ENCODE measurements around the gene ROBO1.

Gene ROBO1

DNA sequence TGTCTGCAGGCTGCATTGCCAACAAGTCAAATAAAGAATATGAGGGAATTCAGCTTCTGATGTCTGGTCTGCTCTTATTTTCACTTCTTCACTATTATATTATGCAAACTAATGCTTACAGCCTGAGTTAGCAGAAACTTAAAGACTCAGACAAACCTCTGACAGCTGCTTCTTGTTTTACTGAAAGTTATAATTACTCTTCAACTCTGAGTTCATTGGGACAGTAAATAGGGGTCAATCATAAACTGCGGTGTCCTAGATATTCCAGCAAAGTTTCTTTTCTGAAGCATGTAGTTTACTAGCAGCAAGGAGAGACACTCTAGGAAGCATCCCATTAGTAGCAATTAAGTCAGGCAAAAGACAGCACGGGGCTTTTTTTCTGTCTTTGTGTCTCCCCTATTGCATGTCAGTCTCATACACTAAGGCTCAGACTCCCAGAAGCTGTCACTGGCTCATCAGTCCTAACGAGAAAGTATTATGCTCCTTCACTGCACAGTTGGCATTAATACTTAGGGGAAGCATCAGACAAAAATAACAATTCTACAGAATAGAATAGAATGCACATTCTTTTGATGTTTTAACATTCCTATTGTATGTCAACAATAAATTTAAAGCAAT lies 1060.8 kb downstream of the ROBO1 start:
- Histone ChIP-seq H3K4me1 (ENCODE audit: low read length) (no peaks in the 10 kb centered on the region), H3F3A (ENCODE audit: insufficient read depth, low read length) (no peaks in the 10 kb centered on the region), H3K4me3 (ENCODE audit: low read length) (no peak overlapping the region), H3K27ac (ENCODE audit: low read length) (no peak overlapping the region), H3K9me3 (replicated peaks; ENCODE audit: insufficient read depth, low read length) (no peaks in the 10 kb centered on the region), H2AFZ (ENCODE audit: low read length) (no peak overlapping the region), H3K4me2 (ENCODE audit: low read depth, low read length) (no peak overlapping the region), H3K79me2 (ENCODE audit: low read length) (no peaks in the 10 kb centered on the region), H3K9ac (ENCODE audit: low read length) (no peak overlapping the region), H3K9me2 (replicated peaks; ENCODE audit: insufficient read depth, low read length) (no peaks in the 10 kb centered on the region), H3K27me3 (replicated peaks; ENCODE audit: insufficient read depth, low read length) (no peaks in the 10 kb centered on the region), H3K36me3 (replicated peaks; ENCODE audit: insufficient read depth, low read length) (no peaks in the 10 kb centered on the region), H4K20me1 (ENCODE audit: insufficient read depth, low read length) (no peaks in the 10 kb centered on the region)
- TF ChIP-seq, protein P1, sequence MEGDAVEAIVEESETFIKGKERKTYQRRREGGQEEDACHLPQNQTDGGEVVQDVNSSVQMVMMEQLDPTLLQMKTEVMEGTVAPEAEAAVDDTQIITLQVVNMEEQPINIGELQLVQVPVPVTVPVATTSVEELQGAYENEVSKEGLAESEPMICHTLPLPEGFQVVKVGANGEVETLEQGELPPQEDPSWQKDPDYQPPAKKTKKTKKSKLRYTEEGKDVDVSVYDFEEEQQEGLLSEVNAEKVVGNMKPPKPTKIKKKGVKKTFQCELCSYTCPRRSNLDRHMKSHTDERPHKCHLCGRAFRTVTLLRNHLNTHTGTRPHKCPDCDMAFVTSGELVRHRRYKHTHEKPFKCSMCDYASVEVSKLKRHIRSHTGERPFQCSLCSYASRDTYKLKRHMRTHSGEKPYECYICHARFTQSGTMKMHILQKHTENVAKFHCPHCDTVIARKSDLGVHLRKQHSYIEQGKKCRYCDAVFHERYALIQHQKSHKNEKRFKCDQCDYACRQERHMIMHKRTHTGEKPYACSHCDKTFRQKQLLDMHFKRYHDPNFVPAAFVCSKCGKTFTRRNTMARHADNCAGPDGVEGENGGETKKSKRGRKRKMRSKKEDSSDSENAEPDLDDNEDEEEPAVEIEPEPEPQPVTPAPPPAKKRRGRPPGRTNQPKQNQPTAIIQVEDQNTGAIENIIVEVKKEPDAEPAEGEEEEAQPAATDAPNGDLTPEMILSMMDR (IDR thresholded peaks at IDR 0.05; ENCODE audit: low read length) = no peak
- TF ChIP-seq EZH2phosphoT487 (IDR thresholded peaks at IDR 0.05; ENCODE audit: low read length) = no peak
- TF ChIP-seq EZH2 (optimal IDR thresholded peaks at IDR 0.05; ENCODE audit: low read depth, low read length) = no peak
- DNase-seq = no peak

GRCh38 chr3:78703944-78704343 lies 1063.9 kb downstream of the ROBO1 start:
- no peaks in the 10 kb centered on the region for H3K79me2 ChIP-seq (ENCODE audit: low read length)
- no peaks in the 10 kb centered on the region for H3K4me1 ChIP-seq (ENCODE audit: low read length)
- H2AFZ ChIP-seq (ENCODE audit: low read length) = no peak overlapping the region
- no peak overlapping the region for H3K4me2 ChIP-seq (ENCODE audit: low read depth, low read length)
- no peaks in the 10 kb centered on the region for H3K9me2 ChIP-seq (replicated peaks; ENCODE audit: insufficient read depth, low read length)
- H3F3A ChIP-seq (ENCODE audit: insufficient read depth, low read length) = no peaks in the 10 kb centered on the region
- no peaks in the 10 kb centered on the region for H3K36me3 ChIP-seq (replicated peaks; ENCODE audit: insufficient read depth, low read length)
- H3K9me3 ChIP-seq (replicated peaks; ENCODE audit: insufficient read depth, low read length) = no peaks in the 10 kb centered on the region
- no peak overlapping the region for H3K9ac ChIP-seq (ENCODE audit: low read length)
- H3K27ac ChIP-seq (ENCODE audit: low read length) = no peak overlapping the region
- no peak overlapping the region for H3K4me3 ChIP-seq (ENCODE audit: low read length)
- H4K20me1 ChIP-seq (ENCODE audit: insufficient read depth, low read length) = no peaks in the 10 kb centered on the region
- H3K27me3 ChIP-seq (replicated peaks; ENCODE audit: insufficient read depth, low read length) = no peaks in the 10 kb centered on the region
- DNase-seq = no peak
- TF ChIP-seq, protein P1 (IDR thresholded peaks at IDR 0.05; ENCODE audit: low read length) = no peak
- no peak for TF ChIP-seq EZH2phosphoT487 (IDR thresholded peaks at IDR 0.05; ENCODE audit: low read length)
- no peak for TF ChIP-seq EZH2 (optimal IDR thresholded peaks at IDR 0.05; ENCODE audit: low read depth, low read length)

DNA sequence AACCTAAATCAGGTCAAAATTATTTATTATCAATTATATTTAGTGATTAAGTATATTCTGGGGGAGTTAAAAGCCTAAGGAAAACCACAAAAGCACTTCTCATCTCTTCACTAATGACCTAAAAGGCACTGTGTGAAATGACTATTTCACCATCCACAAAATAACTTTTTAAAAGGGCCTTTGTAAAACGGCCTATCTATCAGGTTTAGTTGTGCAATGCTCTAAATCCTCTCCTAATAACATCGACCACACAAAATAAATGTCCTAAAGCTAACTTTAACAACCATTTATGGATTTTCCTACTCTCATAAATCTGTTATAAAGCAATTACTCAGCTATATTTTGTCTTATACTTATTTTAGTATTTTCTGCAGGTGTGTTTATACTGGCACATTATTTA lies 1066.3 kb downstream of the ROBO1 start:
- no peaks in the 10 kb centered on the region for H3K36me3 ChIP-seq (replicated peaks; ENCODE audit: insufficient read depth, low read length)
- no peaks in the 10 kb centered on the region for H3F3A ChIP-seq (ENCODE audit: insufficient read depth, low read length)
- no peaks in the 10 kb centered on the region for H4K20me1 ChIP-seq (ENCODE audit: insufficient read depth, low read length)
- no peak overlapping the region for H3K9ac ChIP-seq (ENCODE audit: low read length)
- H3K9me3 ChIP-seq (replicated peaks; ENCODE audit: insufficient read depth, low read length) = no peaks in the 10 kb centered on the region
- TF ChIP-seq EZH2 (optimal IDR thresholded peaks at IDR 0.05; ENCODE audit: low read depth, low read length) = no peak
- TF ChIP-seq, protein P1 (IDR thresholded peaks at IDR 0.05; ENCODE audit: low read length) = no peak
- TF ChIP-seq EZH2phosphoT487 (IDR thresholded peaks at IDR 0.05; ENCODE audit: low read length) = no peak
- H3K9me2 ChIP-seq (replicated peaks; ENCODE audit: insufficient read depth, low read length) = no peaks in the 10 kb centered on the region
- no peaks in the 10 kb centered on the region for H3K79me2 ChIP-seq (ENCODE audit: low read length)
- no peak overlapping the region for H3K4me3 ChIP-seq (ENCODE audit: low read length)
- DNase-seq = no peak
- H2AFZ ChIP-seq (ENCODE audit: low read length) = no peak overlapping the region
- H3K4me2 ChIP-seq (ENCODE audit: low read depth, low read length) = no peak overlapping the region
- H3K27ac ChIP-seq (ENCODE audit: low read length) = no peak overlapping the region
- no peaks in the 10 kb centered on the region for H3K4me1 ChIP-seq (ENCODE audit: low read length)
- no peaks in the 10 kb centered on the region for H3K27me3 ChIP-seq (replicated peaks; ENCODE audit: insufficient read depth, low read length)

All from MM.1S (cell line).